NCI-H1417 (cell line): Measurements from ENCODE around the gene OSM.
A peak's percentile ranks its signal among the peaks of the same experiment; 100 is the strongest.
"Not testable (repeated sequence)": the region's sequence is repeated elsewhere in the genome, so short reads cannot be mapped to it uniquely, and the experiment has no call there.

Experiments
- DNase-seq, 3 experiments: peaks; one replicate each; lab custom pipeline; 2025; lab: John Stamatoyannopoulos, UW

Gene OSM

DNA sequence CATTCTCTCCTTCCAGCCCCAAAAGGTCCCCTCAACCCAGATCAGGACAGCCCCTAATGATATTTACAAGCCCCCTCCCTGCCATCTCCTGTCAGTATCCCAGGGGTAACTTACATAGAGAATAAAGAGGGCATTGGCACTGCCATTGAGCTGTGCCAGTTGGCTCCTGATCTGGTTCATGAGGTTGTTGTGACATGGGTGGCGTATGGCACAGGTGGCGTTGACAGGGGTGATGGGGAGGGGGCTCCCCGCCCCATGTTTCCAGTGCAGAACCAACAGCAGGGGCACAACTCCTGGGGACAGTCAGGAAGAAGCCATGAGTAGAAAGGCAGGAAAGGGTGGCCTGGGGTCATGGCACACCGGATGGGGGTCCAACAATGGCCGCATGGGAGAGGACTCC is 22.0 kb downstream of the OSM start:
- no peak for DNase-seq

DNA sequence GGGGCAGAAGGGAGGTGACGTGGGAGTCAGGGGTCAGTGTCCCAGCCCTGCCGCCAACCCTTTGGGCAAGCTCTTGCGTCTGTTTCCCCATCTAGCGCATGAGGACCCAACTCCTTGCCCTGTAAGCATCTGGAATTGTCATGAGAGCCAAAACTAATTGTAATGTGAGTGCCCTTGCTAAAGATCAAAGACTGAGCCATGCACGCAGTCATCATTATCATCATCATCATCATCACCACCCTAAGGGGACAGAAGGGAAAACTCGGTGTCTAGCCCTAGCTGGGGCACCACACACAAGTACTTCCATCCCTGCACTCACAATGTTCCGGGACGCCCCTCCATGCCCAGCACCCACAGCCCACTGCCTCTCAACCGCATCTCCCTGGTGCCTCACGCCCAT is 22.6 kb downstream of the OSM start:
- no peak for DNase-seq

DNA sequence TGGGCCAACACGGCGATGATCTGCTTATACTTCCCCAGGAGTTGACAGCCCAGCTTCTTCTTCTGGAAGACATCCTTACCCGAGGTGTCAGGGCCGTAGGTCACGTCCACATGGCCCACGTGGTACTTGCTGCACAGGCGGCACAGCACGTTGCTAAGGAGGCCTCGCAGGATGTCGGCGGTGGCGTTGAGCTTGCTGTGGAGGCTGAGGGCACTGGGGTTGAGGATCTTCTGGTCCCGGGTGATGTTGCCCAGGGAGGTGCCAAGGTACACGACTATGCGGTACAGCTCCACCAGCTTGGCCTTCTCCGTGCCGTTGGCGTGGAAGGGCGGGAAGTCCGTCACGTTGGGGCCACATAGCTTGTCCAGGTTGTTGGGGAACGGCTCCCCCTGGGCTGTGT is 23.0 kb downstream of the OSM start:
- no peak for DNase-seq

DNA sequence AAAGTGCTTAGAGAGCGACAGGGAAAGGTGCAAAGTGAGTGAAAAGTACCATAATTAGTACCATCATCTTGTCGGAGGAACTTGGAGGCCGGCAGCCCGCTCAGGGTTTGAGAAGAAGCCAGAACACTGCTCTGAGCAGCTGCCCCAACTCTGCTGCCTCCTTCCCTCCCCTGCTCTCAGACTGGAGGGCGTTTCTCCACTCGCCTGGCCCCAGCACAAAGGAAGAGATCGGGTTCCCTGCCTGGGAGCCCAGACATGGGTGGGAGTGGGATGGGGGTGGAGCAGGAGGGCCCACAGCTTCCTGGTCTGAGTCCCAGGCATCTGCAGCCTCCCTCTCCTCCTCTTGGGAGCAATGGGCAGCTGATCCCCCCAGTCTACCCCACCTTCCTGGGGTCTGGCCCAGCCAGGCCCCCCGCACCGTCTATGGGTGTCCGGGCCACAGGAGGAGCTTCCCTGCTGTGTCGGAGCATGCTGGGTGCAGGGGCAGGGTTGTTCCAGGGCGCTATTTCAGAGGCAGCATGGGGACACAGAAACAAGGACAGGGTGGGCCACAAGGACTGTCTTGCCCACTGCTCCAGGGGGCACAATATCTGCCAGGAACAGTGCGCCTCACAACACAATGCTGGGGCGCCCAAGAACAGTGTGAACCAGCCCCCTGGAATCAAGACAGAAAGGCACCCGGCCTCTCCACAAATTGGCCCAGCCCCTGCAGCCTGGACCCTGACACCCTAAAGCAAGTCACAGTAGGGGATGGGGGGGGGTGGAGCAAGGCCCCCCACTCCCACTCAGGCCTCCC is 24.9 kb downstream of the OSM start:
- DNase-seq = no peak

DNA sequence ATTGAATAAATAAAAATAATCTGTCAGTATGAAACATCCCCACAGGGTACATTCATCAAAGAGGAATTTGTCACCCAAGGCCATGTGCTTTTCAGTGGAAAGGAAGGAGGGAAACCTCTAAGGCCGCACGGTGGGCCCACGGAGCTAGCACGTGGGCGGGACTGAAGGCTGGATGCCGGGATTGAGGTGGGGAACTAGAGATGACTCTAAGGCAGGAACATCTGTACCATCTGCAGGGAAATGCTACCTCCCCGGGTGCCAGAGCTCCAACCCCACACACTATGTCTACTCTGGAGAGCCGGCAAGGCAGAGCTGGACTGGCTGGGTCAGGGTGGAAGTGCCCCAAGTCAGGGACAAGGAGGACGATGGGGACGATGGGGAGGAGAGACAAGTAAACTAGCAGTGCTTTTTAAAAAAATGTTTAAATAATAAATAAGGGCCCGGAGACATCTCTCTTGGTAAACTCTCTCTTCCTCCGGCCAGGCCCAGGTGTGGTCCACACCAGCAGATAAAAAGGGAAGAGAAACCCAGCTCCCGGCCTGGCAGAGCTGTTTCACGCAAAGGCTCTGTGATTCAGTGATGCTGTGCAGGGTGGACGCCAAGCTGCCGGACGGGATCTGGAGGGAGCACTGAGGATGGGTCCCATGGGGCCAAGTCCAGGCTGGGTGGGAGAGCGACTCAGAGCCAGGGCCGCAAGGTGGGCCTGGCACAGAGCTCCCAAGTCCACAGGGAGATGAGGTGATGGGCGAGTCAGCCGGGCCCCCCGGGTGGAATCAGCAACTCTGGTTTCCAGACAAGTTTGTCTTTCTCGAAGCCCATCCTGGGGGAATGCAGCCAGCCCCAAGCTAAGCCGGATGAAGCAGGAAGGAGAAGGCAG is 25.9 kb downstream of the OSM start:
- DNase-seq = no peak

DNA sequence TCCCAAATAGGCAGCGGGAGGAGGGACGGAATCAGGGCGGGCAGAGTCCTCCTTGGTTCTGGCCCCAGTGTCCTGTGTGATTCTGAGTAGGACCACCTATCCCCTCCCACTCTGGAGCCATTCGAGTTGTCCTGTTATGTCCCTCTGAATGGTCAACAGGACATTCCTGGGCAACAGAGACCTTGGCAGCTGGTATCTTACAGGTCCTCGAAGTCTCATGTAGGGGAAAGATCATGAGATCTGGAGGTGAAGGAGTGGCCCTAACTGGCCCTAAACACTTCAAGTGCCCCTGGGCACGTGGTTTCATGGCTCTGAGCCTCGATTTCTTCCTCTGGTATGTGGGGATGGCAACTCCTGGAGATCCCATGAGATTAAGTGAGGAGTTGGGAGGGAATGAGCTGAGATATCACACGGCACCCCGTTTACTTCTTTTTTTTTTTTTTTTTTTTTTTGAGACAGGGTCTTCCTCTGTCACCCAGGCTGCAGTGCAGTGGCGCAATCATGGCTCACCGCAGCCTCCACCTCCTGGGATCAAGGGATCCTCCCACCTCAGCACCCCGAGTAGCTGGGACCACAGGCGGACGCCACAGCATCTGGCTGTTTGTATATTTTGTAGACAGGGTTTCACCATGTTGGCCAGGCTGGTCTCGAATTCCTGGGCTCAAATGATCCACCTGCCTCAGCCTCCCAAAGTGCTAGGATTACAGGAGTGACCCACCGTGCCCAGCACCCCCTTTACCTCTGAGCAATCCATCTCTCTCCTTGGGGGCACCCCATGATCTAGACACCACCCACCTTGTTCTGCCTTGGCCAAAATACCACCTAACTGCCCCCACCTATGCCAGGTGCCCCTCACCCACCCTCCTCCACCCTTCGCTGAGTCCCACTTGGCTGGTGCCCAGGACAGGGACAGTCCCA is 26.9 kb downstream of the OSM start:
- DNase-seq = no peak

DNA sequence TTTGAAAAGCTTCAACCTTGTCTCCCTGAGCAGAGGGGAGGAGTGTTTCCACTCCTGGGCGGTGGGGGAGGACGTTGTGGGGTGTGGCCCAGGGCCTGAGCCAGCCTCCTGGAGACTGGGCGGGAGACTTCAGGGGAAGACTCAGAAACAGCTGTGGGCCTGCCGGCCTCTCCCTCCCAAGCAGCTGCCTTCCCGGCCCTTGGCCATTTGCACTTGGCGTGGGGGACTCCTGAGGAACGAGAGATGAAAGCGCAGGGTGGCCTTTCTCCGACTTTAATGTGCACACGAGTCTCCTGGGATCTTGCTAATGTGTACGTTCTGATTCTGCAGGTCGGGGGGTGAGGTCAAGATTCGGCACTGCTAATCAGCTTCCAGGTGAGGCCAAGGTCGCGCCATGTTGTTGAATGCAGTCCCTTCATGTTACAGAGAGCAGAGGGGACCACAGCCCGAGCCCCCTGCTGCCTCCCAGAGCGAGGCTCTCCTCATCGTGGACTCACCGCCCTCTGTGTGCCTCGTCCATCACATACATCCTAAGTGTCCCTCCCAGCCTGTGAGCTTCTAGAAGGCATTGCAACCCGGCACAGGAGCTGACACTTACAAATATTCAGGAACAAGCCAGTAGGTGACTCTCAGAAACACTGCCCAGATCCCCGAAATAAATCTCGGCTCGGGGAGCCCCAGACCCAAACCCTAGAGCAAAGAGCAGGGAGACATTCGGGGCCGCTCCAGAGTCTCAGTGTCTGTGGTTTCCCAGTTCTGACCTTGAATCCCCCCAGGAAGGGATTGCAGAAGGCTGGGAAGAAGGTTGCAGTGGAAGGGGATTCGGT is 27.8 kb downstream of the OSM start:
- DNase-seq = no peak

DNA sequence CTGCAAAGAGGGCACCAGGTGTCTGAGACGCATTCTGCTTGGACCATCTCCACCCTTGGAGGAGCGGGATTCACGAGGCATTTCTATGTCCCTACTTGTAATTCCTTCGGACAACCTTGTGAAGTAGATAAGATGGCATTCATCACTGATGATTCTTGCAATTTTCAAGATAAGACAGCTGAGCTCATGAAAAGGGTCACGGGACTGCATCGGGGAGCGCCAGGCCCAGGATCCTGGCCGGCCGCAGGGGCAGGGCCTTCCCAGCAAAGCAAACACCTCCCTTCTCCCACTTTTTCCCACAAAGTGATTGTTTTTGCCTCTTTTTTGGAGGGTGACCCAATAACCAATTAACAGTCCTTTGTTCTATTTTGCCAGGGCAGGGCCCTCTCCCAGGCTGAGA is 28.5 kb downstream of the OSM start:
- DNase-seq = no peak

DNA sequence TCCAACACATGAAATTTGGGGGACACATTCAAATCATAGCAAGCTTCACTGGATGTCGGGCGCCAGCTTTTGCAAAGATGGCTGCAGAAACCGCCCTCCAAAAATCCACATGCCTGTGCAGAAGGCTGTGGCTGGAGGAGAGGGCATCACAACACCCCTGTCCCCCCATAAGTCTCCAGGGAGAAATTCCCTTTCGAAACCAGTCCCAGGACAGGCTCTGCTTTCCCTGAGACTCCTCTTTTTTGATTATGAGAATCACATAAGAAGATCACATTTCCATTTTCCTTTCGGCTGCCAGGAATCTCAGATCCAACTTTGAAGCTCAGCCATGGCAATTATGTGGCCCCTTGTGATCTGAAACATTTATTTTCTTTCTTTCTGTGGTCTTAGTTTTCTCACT is 29.8 kb downstream of the OSM start:
- DNase-seq = no peak

DNA sequence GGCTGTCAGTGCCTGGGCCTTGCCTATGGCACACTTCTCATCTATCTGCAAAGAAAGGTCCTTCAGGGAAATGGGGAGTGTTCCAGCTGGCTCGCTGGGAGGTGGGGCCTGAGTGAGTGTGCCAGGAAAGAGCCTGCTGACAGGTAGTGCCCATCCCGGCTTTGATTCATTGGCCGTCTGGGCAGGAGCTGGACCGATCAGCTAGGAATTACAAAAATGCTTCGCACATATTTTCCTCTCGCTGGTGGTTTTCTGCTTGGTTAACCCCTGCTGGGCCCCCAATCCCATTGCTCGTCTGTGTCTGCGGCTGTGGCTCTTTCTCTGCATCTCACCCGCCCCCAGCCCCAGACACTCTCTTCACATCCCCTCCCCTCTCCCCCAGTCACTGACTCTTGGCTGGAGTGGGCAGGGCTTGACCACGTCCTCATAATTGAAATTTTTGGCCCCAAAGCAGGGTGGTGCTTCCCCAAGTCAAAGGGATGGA is 30.9 kb downstream of the OSM start:
- no peak for DNase-seq

DNA sequence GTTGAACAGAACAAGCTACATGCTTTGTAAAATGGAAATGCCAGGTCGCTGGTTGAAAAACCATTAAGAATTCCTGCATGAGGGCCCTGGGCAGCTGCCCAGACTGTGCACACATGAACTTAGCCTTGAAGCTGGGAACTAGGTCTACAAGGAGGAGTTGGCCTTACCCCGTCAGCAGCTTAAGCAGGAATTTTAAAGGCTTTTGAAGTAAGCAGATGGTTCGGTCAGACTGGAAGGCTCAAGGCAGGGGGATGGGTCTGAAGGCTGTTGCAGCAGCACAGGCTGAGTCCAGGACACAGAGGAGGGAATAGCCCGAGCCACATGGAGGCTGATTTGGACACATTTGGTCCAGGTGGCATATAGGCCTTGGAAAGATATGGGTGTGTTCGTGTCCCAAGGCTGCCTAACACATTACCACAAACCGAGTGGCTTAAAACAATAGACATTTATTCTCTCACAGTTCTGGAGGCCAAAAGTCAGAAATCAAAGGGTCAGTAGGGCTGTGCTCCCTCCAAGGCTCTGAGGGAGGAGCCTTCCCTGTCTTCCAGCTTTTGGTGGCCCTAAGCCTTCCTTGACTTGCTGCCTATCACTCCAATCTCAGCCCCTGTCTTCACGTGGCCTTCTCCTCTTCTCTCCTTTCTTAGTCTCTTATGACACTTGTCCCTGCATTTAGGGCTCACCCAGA is 31.7 kb downstream of the OSM start:
- DNase-seq = no peak

DNA sequence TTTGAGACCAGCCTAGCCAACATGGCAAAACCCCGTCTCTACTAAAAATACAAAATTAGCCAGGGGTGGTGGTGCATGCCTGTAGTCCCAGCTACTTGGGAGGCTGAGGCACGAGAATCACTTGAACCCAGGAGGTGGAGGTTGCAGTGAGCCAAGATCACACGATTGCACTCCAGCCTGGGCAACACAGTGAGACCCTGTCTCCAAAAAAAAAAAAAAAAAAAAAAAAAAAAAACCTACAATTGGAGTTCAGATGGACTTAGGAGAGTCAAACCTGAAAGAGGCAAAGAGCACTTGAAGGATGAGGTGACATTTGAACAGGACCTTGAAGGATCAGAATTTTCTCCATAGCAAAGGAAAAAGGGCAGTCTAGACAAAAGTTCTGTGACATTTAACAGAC is 32.3 kb downstream of the OSM start:
- DNase-seq = not testable (repeated sequence)

DNA sequence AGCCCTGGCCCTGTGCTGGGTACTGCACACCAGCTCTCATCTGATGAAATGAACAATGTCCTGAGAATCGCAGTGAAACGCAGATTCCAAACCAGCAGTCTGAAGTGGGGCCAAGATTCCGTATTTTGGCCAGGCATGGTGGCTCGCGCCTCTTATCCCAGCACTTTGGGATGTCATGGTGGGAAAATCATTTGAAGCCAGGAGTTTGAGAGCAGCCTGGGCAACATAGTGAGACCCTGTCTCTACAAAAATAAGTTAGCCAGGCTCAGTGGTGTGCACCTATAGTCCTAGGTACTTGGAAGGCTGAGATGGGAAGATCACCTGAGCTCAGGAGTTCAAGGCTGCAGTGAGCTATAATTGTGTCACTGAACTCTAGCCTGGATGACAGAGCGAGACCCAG is 33.1 kb downstream of the OSM start:
- no peak for DNase-seq

DNA sequence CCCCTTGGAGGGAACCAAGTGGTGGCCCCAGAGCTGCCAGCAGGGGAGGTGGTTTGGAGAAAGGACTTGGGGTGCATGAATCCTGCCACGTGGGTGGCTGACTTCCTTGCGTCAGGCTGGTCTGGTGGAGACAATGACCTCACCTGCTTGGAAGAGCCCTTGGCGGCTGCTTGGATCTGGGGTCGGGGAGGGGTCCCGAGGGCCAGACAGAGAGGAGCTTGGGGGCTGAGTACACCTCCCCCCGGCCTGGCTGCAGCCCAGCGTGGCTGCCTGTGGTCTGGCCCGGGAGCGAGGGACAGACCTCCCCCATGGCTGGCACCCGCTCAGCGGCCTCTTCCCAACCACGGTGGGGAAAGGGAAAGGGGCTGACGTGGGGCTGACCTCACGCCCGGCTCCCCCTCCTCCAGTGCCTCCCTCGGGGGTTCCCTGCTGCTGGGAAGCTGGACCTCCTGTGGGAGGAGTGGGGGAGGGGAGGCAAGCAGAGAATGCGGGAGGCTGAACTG is 33.9 kb downstream of the OSM start:
- no peak for DNase-seq

DNA sequence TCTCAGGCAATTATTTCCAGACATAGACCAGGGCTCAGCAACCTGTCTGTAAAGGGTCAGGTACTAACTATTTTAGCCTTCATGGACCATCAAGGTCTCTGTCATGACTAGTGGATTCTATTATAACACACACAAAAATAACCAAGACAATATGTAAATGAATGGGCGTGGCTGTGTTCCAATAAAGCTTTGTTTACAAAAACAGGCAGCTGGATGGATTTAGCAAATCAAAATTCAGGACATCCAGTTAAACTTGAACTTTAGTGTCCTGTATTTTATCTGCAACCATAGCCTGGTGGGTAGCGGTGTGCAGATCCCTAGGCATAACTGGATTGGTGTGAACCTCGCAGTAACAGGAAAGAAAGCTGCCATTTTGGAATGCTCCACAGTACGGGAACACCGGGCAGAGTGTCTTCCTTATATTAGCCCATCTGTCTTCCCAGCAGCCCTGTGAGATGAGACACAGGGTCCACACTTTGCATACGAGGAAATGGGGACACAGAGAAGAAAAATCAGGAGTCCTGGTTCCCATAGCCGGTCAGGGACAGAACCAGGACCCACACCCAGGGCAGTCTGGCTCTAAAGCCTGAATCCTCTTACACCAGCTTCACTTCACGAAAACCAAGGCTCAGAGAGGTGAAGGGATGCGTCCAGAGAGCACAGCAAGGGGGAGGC is 35.7 kb downstream of the OSM start:
- no peak for DNase-seq

DNA sequence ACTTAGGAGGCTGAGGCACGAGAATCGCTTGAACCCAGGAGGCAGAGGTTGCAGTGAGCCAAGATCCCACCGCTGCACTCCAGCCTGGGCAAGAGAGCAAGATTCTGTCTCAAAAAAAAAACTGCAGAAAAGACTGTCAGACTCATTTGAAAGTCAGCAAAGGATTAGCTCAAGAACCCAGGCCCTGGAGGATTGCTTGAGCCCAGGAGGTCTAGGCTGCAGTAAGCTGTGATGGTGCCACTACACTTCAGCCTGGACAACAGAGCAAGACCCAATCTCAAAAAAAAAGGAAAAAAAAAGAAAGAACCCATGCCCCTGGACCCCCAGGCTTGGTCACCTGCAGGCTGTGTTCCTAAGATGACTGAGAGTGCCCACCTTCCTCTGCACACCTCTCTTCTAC is 36.3 kb downstream of the OSM start:
- no peak for DNase-seq

DNA sequence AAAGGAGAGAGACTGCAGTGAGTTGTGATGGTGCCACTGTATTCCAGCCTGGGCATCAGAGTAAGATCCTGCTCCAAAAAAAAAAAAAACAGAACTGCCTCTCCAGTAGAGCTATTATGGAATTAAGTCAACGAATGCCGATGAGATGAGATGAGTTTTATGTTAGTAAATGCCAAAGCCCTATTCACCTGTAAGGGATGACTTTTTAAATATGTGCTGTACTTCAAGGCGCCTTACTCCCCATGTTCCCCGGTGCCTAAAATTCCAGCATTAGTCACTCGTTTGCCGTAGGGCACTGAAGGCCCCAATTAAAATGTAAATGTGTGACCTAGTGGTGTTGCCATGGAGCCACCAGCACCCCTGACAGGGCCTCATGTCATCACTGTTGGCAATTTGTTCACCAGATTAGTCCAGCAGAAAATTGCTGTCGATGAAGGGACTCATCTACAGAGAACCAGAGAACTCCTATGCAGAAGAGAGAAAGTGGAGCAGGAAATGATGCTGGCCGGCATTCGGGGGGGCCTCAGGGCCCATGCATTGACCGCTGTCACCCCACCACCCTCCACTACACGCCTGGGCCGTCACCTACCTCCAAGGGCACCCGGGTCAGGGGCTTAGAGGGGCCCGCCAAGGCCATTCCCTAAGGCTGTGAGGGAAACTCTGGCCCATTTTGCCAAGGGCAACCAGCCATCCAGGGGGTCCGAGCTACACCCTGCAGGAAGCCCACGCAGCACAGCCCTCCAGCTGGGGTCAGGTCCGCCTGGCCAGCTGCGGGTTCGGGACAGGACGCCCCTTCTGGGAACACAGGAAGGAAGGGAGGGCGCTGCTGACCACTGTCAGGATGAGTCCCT is 37.9 kb downstream of the OSM start:
- DNase-seq = peak in 2 of 3 experiments; percentile 22 to 51

DNA sequence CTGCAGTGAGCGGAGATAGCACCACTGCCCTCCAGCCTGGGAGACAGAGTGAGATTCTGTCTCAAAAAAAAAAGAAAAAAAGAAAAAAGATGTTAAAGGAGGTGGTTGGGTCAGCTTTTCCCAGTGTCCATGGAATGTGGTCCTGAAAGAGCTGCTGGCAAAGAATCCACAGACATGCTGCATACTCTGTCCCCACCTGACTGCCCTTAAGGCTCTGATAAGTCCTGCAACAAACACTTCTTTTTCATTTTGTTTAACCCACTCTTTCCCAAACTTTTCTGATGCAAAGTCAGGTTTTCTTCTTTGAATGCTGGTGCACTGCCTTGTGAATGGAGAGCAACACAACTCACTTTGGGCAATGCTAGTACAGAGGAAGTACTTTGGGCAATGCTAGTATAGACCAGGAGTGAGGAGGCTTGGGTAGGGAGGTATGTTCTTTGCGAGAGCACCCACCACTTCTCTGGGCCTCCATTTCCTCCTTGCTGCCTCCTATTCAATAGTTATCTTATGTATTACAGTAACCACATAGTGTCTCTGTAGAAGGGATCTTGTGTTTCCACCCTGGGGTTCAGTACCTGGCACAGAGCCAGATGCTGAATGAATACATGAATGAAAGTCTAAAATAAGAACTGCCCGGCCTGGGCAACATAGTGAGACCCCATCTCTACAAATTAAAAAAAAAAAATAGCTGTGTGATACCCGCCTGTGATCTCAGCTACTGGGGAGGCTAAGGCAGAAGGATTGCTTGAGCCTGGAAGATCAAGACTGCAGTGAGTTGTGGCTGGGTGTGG is 39.0 kb downstream of the OSM start:
- DNase-seq = no peak
